ENCODE data around the gene INPP5J.

DNA sequence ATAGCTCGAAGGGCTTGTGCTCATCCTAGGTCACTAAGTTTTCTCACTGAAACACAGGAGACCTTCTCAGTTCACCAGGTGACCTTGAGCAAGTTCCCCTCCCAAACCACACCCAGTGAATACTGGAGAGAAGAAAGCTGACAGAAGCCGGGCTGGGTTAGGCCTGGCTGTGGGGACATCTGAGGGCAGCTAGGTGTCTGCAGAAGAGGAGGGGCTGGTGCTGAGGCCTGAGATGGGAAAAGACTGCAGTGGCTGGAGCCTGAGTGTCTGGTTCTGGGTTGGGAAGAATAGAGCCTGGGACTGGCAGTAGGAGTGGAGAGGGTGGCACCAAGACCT, 602 bp upstream of the INPP5J start:
- TF ChIP-seq CTCF (conservative IDR thresholded peaks at IDR 0.05 in 1 of 2, IDR thresholded peaks at IDR 0.05 in 1 of 2; ENCODE audit: low read depth in 1 of 2, low read length in 2 of 2): no peak
- TF ChIP-seq EZH2 (IDR thresholded peaks at IDR 0.05; ENCODE audit: low read length, missing control alignments): no peak

All from fibroblast of lung (primary cell).